ENCODE results near the gene STX5.

GRCh38 chr11:62786318-62787004, 45.4 kb downstream of the STX5 start:
- TF ChIP-seq, protein P1, sequence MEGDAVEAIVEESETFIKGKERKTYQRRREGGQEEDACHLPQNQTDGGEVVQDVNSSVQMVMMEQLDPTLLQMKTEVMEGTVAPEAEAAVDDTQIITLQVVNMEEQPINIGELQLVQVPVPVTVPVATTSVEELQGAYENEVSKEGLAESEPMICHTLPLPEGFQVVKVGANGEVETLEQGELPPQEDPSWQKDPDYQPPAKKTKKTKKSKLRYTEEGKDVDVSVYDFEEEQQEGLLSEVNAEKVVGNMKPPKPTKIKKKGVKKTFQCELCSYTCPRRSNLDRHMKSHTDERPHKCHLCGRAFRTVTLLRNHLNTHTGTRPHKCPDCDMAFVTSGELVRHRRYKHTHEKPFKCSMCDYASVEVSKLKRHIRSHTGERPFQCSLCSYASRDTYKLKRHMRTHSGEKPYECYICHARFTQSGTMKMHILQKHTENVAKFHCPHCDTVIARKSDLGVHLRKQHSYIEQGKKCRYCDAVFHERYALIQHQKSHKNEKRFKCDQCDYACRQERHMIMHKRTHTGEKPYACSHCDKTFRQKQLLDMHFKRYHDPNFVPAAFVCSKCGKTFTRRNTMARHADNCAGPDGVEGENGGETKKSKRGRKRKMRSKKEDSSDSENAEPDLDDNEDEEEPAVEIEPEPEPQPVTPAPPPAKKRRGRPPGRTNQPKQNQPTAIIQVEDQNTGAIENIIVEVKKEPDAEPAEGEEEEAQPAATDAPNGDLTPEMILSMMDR (IDR thresholded peaks at IDR 0.05 in 4 of 5, conservative IDR thresholded peaks at IDR 0.05 in 1 of 5) = peak; percentile 93 to 98 (median 97)
- TF ChIP-seq POLR2A (IDR thresholded peaks at IDR 0.05) = no peak
